ENCODE measurements around the gene P2RX5.
A peak's percentile ranks its signal among the peaks of the same experiment; 100 is the strongest.
"Not testable (repeated sequence)": the region's sequence is repeated elsewhere in the genome, so short reads cannot be mapped to it uniquely, and the experiment has no call there.

P2RX5 gene, protein sequence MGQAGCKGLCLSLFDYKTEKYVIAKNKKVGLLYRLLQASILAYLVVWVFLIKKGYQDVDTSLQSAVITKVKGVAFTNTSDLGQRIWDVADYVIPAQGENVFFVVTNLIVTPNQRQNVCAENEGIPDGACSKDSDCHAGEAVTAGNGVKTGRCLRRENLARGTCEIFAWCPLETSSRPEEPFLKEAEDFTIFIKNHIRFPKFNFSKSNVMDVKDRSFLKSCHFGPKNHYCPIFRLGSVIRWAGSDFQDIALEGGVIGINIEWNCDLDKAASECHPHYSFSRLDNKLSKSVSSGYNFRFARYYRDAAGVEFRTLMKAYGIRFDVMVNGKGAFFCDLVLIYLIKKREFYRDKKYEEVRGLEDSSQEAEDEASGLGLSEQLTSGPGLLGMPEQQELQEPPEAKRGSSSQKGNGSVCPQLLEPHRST

DNA sequence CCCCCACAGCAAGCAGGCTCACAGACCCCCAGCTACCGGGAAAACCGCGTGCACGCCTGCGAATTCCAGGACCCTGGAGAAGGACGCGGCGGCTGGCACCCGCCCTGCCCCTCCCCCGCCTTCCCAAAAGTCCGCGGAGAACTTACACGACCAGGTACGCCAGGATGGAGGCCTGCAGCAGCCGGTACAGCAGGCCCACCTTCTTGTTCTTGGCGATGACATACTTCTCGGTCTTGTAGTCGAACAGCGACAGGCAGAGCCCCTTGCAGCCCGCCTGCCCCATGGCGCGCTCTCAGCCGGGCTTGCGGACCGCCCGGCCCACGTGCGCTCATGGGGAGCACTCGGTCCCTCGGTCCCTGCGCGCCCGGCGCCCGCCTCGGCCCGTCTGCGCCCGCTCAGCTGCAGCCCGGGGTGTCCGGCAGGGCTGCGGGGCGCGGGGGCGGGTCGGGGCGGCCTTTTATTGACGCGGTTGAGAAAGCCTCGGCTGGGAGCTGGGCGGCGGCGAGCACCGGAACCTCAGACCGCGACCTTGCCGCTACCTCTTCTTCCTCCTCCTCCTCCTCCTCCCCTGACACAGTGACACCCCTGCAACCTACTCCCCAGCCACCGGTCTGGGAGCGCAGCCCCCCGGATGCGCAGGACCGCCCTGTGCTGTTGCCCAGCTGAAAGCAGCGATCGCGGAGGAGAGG lies at the start of gene P2RX5:
Gene P2RX5, minus strand, starts transcription at position 433 of the 689 bp plus-strand sequence. Its CDS starts 150 bp downstream, at position 283.
- DNase-seq: no peak

DNA sequence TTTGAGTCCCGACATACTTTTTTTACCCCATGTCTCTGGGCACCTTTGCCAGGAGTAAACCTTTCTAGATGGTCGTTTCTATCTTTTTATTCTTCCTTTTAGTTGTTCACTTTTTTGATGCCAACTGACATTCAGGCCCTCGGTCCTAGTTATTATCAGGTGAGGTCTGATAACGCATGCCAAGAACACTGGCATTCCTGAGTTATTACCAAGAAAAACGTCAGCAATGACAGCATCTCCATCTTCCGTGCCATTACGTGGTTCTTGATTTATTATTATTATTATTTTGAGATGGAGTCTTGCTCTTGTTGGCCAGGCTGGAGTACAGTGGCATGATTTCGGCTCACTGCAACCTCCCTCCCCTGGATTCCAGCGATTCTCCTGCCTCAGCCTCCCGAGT lies 49.1 kb upstream of the P2RX5 start:
- DNase-seq: no peak

DNA sequence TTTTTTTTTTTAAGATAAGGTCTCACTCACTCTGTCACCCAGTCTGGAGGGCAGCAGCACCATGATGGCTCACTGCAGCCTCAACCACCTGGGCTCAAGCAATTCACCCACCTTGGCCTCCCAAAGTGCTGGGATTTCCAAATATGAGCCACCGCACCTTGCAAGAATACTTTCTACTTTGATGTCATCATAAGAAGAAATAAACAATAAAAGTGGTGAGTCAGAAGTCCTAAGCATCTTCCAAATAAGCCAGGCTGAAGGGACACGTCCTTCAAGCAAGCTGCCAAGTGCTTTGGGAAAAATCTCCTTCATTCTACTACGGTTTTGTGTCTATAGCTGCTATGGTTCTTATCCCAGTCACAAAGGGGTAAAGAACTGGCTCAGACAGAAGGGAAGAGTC lies 48.1 kb upstream of the P2RX5 start:
- DNase-seq: no peak

DNA sequence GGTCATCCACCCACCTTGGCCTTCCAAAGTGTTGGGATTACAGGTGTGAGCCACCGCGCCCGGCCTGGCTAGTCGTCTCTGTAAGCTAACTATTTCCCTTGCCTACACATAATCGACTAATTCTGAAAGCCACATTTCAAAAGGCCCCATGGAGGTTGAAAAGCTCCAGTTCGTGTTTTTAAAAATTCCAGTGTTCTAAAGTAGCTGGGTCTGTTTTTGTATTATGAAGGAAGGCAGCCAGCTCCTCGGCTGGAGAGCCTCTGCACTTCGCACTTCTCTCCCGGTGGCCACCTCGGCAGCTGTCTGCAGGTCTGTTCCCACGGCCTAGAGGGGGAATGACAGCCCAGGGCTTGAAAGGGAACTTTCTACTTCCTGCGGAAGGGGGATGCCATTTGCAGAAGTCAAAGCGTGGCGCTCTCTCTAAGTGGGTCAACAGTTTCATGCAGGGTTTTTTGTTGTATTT lies 44.7 kb upstream of the P2RX5 start:
- no peak for DNase-seq

- no peak for DNase-seq
Observed at GRCh38 chr17:3739422-3740124, 43.6 kb upstream of the P2RX5 start.

DNA sequence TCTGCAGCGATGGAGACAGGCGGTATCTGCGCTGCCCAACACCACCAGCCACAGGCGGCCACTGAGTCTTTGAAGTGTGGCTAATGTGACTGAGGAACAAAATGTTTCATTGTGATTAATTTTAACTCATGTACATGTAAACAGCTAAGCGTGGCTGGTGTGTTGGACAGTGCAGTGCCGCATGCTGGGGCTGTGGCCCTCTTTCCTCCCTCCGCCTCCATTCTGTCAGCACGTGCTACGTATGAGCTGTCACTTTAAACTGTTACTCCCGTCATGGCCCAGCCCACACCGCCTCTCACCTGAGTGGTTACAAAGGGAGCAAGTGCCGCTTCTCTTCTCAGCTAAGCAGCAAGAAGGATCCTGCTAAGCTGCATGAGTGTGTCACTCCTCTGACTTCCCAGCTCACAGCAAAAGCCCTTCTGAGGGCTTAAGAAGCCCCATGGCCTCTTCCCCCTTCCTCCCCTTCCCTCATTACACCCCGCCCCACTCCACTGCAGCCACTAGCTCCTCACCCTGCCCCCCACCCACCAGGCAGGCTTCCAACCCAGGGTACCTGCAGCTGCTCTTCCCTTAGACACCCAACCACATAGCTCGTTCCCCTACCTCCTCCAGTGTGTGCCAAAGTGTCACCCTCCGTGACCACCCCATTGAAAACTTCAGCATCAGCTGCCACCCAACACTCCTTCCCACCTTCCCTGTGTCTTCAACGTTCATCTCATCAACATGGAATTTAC lies 42.8 kb upstream of the P2RX5 start:
- DNase-seq: no peak

- no peak for DNase-seq
Observed at GRCh38 chr17:3735515-3735914, 39.6 kb upstream of the P2RX5 start.

- not testable (repeated sequence) for DNase-seq
Observed at GRCh38 chr17:3734911-3735276, 38.9 kb upstream of the P2RX5 start.

- no peak for DNase-seq
Observed at GRCh38 chr17:3732210-3732621, 36.3 kb upstream of the P2RX5 start.

- peak; percentile 77 for DNase-seq
Observed at GRCh38 chr17:3730881-3731429, 35.0 kb upstream of the P2RX5 start.

DNA sequence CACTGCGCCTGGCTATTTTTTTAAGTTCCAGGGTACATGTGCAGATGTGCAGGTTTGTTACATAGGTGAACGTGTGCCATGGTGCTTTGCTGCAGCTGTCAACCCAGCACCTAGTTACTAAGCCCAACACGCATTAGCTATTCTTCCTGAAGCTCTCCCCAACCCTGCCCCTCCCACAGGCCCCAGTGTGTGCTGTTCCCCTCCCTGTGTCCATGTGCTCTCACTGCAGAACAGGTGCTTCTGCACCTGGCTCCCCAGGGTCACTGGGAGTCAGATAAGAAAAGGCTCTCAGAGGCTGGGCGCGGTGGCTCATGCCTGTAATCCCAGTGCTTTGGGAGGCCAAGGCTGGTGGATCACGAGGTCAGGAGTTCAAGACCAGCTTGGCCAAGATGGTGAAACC lies 33.9 kb upstream of the P2RX5 start:
- DNase-seq: no peak

- DNase-seq: not testable (repeated sequence)
Observed at GRCh38 chr17:3728099-3728498, 32.1 kb upstream of the P2RX5 start.

- no peak for DNase-seq
Observed at GRCh38 chr17:3727041-3727440, 31.1 kb upstream of the P2RX5 start.

DNA sequence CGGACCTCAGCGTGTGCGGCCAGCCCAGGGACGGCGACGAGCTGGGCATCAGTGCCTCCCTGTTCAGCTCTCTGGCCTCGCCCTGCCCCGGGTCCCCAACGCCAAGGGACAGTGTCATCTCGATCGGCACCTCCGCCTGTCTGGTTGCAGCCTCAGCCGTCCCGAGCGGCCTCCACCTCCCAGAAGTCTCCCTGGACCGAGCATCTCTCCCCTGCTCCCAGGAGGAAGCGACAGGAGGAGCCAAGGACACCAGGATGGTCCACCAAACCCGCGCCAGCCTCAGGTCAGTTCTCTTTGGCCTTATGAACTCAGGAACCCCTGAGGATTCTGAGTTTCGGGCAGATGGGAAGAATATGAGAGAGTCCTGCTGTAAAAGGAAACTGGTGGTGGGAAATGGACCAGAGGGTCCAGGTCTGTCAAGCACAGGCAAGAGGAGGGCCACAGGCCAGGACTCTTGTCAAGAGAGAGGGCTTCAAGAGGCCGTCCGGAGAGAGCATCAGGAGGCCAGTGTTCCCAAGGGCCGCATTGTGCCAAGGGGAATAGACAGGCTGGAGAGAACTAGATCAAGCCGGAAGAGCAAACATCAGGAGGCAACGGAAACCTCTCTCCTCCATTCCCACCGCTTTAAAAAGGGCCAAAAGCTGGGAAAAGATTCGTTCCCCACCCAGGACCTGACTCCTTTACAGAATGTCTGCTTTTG lies 28.6 kb upstream of the P2RX5 start:
- DNase-seq: no peak

- peak; percentile 88 for DNase-seq
Observed at GRCh38 chr17:3723556-3724377, 27.8 kb upstream of the P2RX5 start, which contains the start of gene HASPIN. Gene HASPIN (plus strand): TSS chr17:3723903. CDS start chr17:3723936, 33 bp downstream.

DNA sequence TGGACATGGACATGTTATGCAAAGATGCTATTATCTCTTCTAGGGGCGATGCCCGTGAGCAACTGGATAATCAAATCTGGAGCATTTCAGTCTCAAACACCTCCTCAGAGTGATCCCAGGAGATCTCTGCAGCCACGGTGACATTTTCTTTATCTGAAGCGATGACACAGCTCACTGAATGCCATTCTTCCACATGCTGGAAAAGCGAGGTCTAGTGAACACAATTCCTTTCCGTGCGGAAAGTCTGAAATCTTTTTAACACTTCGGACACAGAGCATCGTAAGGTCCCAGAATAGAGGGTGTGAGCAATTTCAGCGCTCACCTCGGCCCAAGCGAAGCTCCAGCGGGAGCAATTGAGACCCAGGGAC lies 27.2 kb upstream of the P2RX5 start:
- DNase-seq: no peak

DNA sequence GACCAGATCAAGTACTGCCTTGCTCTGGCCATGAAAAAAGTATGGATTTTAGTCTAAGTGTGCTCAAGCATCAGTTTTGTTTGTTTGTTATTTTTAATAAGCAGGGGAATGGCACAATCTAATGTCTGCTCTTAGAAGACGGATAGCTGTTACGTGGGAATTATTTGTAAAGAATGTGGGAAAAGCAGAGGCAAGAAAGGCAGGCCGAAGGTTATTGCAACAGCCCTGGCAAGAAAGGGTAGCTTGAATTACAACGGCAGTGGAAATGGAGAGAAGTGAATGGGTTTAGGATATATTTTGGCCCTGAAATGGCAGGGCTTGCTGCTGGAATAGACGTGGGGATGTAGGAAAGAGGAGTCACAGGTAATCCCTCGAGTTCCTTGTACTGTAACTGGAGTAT lies 26.8 kb upstream of the P2RX5 start:
- no peak for DNase-seq

GRCh38 chr17:3719265-3719664 lies 23.3 kb upstream of the P2RX5 start:
- DNase-seq: no peak

- DNase-seq: no peak
Observed at GRCh38 chr17:3718201-3718600, 22.2 kb upstream of the P2RX5 start.

DNA sequence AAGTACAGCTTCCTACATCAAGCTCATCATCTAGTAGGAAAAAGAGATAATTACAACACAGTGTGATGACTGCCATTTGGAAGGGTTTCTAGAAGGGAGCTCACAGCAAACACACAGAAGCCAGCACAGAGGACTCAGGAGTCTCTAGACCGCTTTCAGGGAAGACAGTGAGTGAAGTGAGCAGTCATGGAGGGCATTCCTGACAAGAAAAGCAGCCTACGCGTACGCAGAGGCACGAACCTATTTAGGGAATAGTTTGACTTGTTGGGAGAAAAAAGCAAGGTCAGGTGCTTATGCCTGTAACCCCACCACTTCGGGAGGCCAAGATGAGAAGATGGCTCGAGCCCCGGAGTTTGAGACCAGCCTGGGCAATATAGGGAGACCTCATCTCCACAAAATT lies 19.3 kb upstream of the P2RX5 start:
- DNase-seq: no peak
